Stomach (tissue), 9 donors: ENCODE measurements around the gene CLK1. TPM values are rescaled to one million over a fixed set of nuclear protein-coding genes. Genes with fewer than 3 reads are reported as not detected.
A peak's percentile ranks its signal among the peaks of the same experiment; 100 is the strongest.

Experiments
- DNase-seq, 2 donors: peaks; one replicate each; pipeline versions ENCODE4 v3.0.0 to v3.0.0-alpha.2; 2013 to 2019
- H3K27ac ChIP-seq, 5 donors: fragments of 200-600 bp in 4 of 5; sonication (generic) in 4 of 5; one replicate each; pipeline ENCODE4 v1.5.1; 2013 to 2019; ENCODE audit warnings: mild to moderate bottlenecking in 1 of 5, moderate library complexity in 1 of 5
- H3K27me3 ChIP-seq, 3 donors: fragments of 200-600 bp; sonication (generic); one replicate each; pipeline ENCODE4 v1.5.1; 2017 to 2019; ENCODE audit warnings: mixed run types in 1 of 3
- H3K36me3 ChIP-seq, 4 donors: fragments of 200-600 bp; sonication (generic); 1 replicate in 3 of 4; 2 replicates in 1 of 4; pipeline ENCODE4 v1.5.1; 2016 to 2019
- H3K4me1 ChIP-seq, 4 donors: fragments of 200-600 bp; sonication (generic); one replicate each; pipeline ENCODE4 v1.5.1; 2016 to 2019
- H3K4me3 ChIP-seq, 4 donors: fragments of 200-600 bp; sonication (generic) in 3 of 4; one replicate each; pipeline ENCODE4 v1.5.1; 2016 to 2019; ENCODE audit warnings: mild to moderate bottlenecking in 1 of 4
- H3K9me3 ChIP-seq, 4 donors: fragments of 200-600 bp; sonication (generic); one replicate each; pipeline ENCODE4 v1.5.1; 2016 to 2019
- EP300 ChIP-seq: sonication (generic); formaldehyde crosslinking; IDR thresholded peaks from one replicate; pipeline ENCODE4 v1.6.1; 2017; ENCODE audit warnings: antibody characterized with exemption
- POLR2A ChIP-seq, 4 donors: fragments of 450-650 bp; IDR thresholded peaks; one replicate each; pipeline ENCODE4 v1.6.1; 2016; ENCODE audit warnings: antibody characterized with exemption in 4 of 4, control low read depth in 2 of 4, mild to moderate bottlenecking in 1 of 4, moderate library complexity in 1 of 4
- POLR2AphosphoS5 ChIP-seq, 3 donors: sonication (generic); formaldehyde crosslinking; IDR thresholded peaks; one replicate each; pipeline ENCODE4 v1.6.1; 2016; ENCODE audit warnings: antibody characterized with exemption in 3 of 3
- WGBS, 5 donors: extraction: QIAGEN DNeasy Blood & Tissue Kit in 3 of 5; methylation state at CpG; one replicate each; pipeline versions ENCODE4 v1.1.5 to v1.1.7; 2013 to 2018; 5-methylcytosine and 5-hydroxymethylcytosine counted together
- intact Hi-C: fragments of 100-400 bp; cut with DNase I; formaldehyde crosslinking; loops from one replicate; pipeline ENCODE4 v1.15.1; 2023; ENCODE audit warnings: low total_unique reads
- polyA plus RNA-seq, 3 donors: library from polyadenylated mRNA; stranded (reverse); fragments of 200-250 nt; gene quantifications; one replicate each; pipeline ENCODE4 v1.2.3, GENCODE V29; 2013
- total RNA-seq, 5 donors: library from RNA; depleted of rRNA; stranded (reverse); fragments of >200 nt; gene quantifications; one replicate each; pipeline versions ENCODE4 v1.1.0 to v1.2.3, GENCODE V29; 2014 to 2016
- TF ChIP-seq, protein P1 (sequence below), 7 experiments: fragments of 450-650 bp in 4 of 7; fragments of 200-600 bp in 3 of 7; sonication (generic) in 3 of 7; IDR thresholded peaks; one replicate each; pipeline ENCODE4 v1.5.1; 2016 to 2019; ENCODE audit warnings: antibody characterized with exemption in 7 of 7, control low read depth in 2 of 7, mild to moderate bottlenecking in 1 of 7
- donor health status: healthy with polysubstance abuse.
- donor health status: Bipolar disorder and iron deficiency.
- donor health status: healthy.

CLK1 gene
- total and polyA plus RNA-seq, 8 donors, result 60.5 to 270 (median 148) TPM

DNA sequence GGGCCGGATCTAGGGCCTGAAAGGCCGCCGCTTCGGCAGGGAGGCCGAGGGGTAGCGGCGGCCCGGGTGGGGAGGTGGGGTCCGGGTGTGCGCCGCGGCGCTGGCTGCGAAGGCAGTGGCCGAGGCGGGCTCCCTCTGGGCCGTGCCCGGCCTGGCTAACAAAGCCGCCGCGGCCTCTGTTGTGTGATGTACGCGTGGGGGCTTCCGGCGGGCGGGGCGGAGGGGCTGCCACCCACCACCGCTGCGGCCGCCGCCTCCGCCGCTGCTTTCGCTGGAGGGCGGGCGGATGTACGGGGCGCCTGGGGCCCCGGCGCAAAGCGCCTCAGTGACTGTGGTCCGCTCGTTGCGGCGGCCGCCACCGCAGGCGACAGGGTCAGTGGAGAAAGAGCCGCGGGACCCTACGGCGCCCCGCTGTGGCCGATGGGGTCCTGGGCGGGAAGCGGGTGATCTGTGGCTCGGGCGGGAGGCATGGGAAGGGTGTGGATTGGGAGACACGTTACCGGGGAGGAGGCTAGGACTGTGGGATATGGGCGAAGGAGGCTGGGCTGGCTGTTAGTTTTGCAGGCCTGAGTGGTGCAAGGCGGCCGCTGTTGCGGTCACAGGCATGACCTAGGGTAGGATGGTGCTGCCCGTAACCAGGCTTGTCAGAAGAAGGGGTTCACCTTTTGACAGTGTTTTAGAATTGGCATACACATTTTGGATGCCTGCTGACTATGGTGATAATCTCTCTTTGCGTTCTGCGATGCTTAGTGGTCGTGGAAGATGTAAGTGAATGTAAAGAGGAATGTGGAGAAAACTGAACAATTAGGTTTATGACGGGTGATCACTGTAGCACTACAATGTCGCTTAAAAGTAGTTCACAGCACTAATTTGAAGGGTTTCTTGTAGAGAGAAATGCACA, 52.1 kb downstream of the CLK1 start:
- Histone ChIP-seq H3K9me3 (no peaks in the 10 kb centered on the region), H3K36me3 (peaks cover 30 to 43% (median 37%) of the 10 kb centered on the region in 4 donors), H3K27ac (peak overlapping the region; percentile 99 to 100 (median 99)), H3K4me3 (peak overlapping the region; percentile 81 to 100 (median 94)), H3K27me3 (no peaks in the 10 kb centered on the region), H3K4me1 (peaks cover 21 to 56% (median 46%) of the 10 kb centered on the region in 4 donors)
- DNase-seq, result peak; percentile 81 to 93
- 0 to 2% (median 1%) methylated on average over 16 to 70 of the region's 70 CpGs for WGBS, 5 donors
- TF ChIP-seq, protein P1, sequence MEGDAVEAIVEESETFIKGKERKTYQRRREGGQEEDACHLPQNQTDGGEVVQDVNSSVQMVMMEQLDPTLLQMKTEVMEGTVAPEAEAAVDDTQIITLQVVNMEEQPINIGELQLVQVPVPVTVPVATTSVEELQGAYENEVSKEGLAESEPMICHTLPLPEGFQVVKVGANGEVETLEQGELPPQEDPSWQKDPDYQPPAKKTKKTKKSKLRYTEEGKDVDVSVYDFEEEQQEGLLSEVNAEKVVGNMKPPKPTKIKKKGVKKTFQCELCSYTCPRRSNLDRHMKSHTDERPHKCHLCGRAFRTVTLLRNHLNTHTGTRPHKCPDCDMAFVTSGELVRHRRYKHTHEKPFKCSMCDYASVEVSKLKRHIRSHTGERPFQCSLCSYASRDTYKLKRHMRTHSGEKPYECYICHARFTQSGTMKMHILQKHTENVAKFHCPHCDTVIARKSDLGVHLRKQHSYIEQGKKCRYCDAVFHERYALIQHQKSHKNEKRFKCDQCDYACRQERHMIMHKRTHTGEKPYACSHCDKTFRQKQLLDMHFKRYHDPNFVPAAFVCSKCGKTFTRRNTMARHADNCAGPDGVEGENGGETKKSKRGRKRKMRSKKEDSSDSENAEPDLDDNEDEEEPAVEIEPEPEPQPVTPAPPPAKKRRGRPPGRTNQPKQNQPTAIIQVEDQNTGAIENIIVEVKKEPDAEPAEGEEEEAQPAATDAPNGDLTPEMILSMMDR (IDR thresholded peaks at IDR 0.05), result peak in 5 of 7 experiments; percentile 36 to 58 (median 54)
- no peak for TF ChIP-seq EP300
- TF ChIP-seq POLR2A (IDR thresholded peaks at IDR 0.05), result no peak
- peak in 2 of 3 donors; percentile 38 to 70 for TF ChIP-seq POLR2AphosphoS5 (IDR thresholded peaks at IDR 0.05)
- intact Hi-C loops, result loop anchor here (10.0 kb wide), 1 partner anchor 98 kb away; no protein-coding TSS in a partner anchor

DNA sequence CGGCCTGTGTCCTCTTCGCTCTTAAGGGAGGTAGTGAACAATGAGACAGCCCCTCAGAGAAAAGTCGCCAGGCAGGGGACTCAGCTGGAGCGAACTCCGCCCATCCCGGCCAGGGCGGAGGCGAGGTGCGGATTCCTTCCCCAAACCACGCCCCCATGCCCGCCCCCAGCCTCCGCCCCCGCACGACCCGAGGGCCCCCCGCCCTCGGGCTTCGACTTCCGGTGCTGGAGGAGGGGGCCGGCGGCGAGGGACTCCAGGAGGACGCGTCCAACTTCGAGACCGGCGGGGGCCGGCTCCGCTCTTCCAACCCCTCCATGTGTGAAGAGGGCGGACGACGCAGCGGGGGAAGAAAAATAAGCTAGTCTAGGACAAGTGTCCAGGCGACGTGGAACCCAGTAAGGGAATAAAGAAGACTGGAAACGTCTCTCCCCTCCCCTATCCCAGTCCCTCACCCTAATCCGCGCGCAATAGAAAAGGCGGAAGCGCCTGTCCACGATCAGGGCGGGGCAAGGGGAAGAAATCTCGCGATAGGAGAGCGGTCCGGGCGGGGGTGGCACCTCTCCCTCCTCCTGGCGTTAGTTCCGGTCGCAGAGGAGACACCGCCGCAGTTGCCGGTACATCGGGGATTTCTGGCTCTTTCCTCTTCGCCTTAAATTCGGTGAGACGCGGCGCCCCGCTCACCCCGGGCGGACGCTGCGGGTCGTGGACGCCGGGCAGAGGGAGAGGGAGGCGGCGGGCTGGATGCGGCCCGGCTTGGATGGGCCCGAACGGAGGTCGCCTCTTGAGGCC, 52.9 kb downstream of the CLK1 start, which contains the start of gene BZW1:
TSS of gene BZW1 (plus strand) at position 578 of the 789 bp plus-strand sequence. CDS start 1,308 bp downstream, outside the sequence.
- TF ChIP-seq EP300 (no peak), POLR2A (IDR thresholded peaks at IDR 0.05) (peak in 2 of 4 donors; percentile 84 to 96), POLR2AphosphoS5 (IDR thresholded peaks at IDR 0.05) (peak; percentile 74 to 98 (median 98))
- TF ChIP-seq, protein P1 (IDR thresholded peaks at IDR 0.05), result no peak
- Histone ChIP-seq H3K27ac (peak within 1 kb of the TSS; percentile 99 to 100 (median 99)), H3K9me3 (no peaks in the 10 kb centered on the region), H3K4me1 (peaks cover 21 to 54% (median 46%) of the 10 kb centered on the region in 4 donors), H3K4me3 (peak within 1 kb of the TSS; percentile 81 to 100 (median 94)), H3K36me3 (peaks cover 21 to 34% (median 29%) of the 10 kb centered on the region in 4 donors), H3K27me3 (no peaks in the 10 kb centered on the region)
- DNase-seq, result peak; percentile 96 to 98
- intact Hi-C loops, result loop anchor here (10.0 kb wide), 1 partner anchor 97 kb away; no protein-coding TSS in a partner anchor
- 0 to 1% (median 1%) methylated on average over 21 to 75 of the region's 75 CpGs for WGBS, 5 donors

DNA sequence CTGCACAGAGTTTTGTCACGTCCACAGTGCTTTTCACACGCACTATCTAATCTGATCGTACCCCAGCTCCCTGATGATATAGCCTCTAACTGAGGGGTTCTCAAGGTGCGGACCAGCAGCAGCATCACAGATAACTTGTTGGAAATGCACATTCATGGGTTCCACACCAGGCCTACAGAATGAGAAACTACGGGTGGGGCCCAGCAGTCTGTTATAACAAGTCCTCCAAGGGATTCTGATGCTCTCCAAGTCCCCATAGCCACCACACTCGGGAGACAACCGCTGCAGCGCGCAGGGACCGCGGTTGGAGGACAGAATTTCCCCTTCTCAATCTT, 53.5 kb downstream of the CLK1 start:
- Histone ChIP-seq H3K36me3 (peaks cover 16 to 29% (median 23%) of the 10 kb centered on the region in 4 donors), H3K4me1 (peaks cover 21 to 52% (median 46%) of the 10 kb centered on the region in 4 donors), H3K9me3 (no peaks in the 10 kb centered on the region), H3K27ac (peak overlapping the region; percentile 99 to 100 (median 99)), H3K4me3 (peak overlapping the region; percentile 81 to 100 (median 94)), H3K27me3 (no peaks in the 10 kb centered on the region)
- intact Hi-C loops, result loop anchor here (10.0 kb wide), 1 partner anchor 96 kb away; no protein-coding TSS in a partner anchor
- WGBS, 5 donors, result 2 to 6% (median 3%) methylated on average over 11 of the region's 11 CpGs
- TF ChIP-seq POLR2A (IDR thresholded peaks at IDR 0.05), result no peak
- TF ChIP-seq, protein P1 (IDR thresholded peaks at IDR 0.05), result no peak
- no peak for TF ChIP-seq EP300
- TF ChIP-seq POLR2AphosphoS5 (IDR thresholded peaks at IDR 0.05), result no peak
- no peak for DNase-seq
